Left lobe of liver (tissue), 2 donors: ENCODE data around the gene EXOC3L2. TPM values are rescaled to one million over a fixed set of nuclear protein-coding genes. Genes with fewer than 3 reads are reported as not detected.
"Not testable (repeated sequence)": the region's sequence is repeated elsewhere in the genome, so short reads cannot be mapped to it uniquely, and the experiment has no call there.

Experiments used
- ATAC-seq: fragments of 200-7000 bp; cut with Tn5 transposase; one replicate; pipeline ENCODE4 v1.9.1; 2020; ENCODE audit warnings: mild to moderate bottlenecking, moderate library complexity
- DNase-seq: peaks from one replicate; pipeline ENCODE4 v3.0.0-alpha.2; 2020; ENCODE audit warnings: low spot score
- total RNA-seq: library from RNA; stranded (reverse); gene quantifications from one replicate; pipeline ENCODE4 v1.2.1, GENCODE V29; 2021
- donor health status: DM: no; HTN: no; CAD: no; lungs with moderate emphysema.
- donor health status: DM: no; HTN: yes; CAD: no.

Gene EXOC3L2
- total RNA-seq, 1 donor from 2014 or later, result 4.3 TPM

- DNase-seq (no peak), ATAC-seq (no peak)
These were observed 13.7 kb upstream of the EXOC3L2 start for GRCh38 chr19:45258862-45259261.

- DNase-seq (no peak), ATAC-seq (no peak)
These were observed 11.6 kb upstream of the EXOC3L2 start for GRCh38 chr19:45256836-45257235.

DNA sequence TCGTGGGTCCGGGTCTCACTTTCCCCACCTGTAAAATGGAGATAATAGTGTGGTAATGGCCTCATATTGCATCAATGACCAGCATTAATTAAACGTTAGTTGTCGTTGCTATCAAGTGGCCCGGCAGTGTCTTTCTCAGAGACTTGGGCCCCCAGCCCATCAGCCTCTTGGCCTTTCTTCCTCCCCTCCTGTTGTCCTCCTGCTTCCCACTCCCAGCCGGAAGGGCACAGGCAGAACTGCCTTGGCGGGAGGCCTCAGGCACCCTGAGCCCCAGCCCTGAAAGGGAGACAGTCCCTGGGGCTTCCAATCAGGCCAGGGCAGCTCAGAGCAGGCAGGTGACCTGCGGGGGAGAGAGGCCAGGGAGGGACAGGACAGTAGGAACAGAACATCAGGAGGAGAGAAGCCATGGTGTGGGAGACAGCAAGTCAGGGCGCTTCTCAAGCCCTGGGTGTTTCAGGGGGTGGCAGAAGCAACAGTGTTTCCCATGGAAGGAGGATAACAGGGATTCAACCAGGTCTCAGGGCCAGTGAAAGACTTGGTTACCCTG lies 10.5 kb upstream of the EXOC3L2 start:
- ATAC-seq, result peak; percentile 58
- no peak for DNase-seq

- DNase-seq (no peak), ATAC-seq (no peak)
These were observed 8.9 kb upstream of the EXOC3L2 start for GRCh38 chr19:45254044-45254531.

DNA sequence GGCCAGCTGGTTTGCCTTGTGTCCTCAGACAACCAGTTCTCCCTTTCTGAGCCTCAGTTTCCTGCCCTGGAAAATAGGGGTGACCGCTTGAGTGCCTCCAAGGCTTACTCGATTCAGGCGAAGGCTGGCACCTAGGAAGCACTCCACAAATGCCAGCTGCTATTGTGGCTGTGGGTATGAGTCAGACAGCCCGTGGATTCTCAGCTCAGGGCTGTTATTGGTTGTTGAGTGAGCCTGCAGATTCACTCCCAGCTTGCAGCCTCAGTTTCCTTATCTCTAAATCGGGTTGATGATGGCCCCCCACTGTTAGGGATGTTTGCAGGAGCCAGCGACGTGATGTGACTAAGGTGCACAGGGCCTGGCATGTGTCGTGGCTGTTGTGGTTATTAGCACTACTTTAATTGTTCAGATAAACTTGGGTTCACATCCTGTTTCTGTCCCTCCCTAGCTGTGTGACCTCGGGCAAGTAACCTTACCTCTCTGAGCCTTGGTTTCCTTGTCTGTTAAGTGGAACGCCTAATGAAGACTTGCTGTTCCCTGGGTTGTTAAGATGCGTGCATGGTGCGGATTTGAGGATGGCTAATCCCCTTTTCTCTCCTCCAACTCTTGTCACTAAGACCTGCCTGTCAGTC lies 8.3 kb upstream of the EXOC3L2 start:
- DNase-seq (no peak), ATAC-seq (no peak)

DNA sequence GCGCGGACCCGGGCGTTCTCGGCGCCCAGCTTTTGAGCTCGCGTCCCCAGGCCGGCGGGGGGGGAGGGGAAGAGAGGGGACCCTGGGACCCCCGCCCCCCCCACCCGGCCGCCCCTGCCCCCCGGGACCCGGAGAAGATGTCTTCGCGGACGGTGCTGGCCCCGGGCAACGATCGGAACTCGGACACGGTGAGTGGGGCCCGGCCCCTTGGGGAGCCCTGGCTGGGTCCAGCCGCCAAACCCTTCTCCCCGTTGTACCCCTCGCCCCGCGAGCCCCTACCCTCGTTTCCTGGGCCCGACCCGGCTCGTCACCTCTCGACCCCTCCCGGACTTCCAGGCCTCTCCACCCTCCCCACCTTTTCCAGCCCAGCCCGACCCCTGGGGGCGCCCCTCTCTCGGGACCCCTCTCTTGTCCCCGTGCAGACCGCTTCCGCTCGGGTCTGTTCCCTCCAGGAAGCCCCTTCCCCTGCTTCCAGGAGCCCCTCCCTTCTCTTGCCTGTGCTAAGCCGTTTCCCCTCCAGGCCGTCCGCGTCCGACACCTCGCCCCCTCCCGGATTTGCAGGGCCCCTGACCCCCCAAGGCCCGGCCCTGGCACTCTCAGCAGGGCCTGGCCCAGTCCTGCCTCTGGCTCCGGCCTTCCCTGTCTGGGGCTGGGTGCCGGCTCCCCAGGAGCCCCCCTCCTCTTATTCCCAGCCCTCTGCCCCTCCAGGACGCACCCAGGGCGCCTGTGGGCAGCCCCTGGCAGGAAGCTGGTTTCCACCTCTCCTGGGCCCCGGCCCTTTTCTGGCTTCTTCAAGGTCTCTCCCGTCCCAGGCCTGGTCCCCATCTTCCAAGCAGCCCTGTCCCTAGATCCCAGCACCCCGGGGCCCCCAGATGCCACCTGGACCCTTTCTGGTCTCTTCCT lies 6.5 kb upstream of the EXOC3L2 start:
- no peak for DNase-seq
- peak; percentile 8 for ATAC-seq

GRCh38 chr19:45250832-45251451 lies 5.7 kb upstream of the EXOC3L2 start, which contains the start of gene MARK4:
MARK4 (plus strand) TSS chr19:45251271; CDS start chr19:45251589, 318 bp downstream.
- peak; percentile 65 for DNase-seq

DNA sequence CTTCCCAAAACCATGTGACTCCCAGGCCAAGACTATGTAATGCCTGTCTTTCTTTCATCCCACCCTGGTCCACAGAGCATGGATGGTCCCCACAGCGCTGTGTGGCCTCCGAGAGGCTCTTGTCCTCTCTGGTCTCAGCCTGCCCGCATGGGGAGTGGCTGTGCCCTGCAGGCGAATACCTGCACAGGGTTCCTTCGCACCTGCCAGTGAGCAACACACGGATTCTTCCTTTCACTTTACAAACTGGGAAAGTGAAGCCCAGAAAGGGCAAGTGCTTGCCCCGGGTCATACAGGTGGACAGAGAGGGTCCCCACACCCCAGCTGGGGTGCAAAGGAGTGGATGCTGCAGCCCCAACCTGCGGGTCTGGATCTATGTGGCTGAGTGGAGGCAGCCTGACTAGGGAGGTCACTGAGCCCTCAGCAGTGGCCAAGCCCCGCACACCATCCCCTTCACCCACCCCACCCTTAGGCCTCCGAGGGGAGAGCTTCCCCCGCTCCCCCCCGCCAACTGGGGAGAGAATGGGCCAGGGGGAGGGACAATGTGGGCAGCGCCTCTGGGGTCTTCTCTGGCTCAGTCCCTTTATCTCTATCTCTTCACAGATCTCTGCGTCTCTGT lies 5.1 kb upstream of the EXOC3L2 start:
- DNase-seq (no peak), ATAC-seq (no peak)

More at GRCh38 chr19:45250832-45251451, 5.7 kb upstream of the EXOC3L2 start, which contains the start of gene MARK4:
- ATAC-seq, result peak; percentile 74

DNA sequence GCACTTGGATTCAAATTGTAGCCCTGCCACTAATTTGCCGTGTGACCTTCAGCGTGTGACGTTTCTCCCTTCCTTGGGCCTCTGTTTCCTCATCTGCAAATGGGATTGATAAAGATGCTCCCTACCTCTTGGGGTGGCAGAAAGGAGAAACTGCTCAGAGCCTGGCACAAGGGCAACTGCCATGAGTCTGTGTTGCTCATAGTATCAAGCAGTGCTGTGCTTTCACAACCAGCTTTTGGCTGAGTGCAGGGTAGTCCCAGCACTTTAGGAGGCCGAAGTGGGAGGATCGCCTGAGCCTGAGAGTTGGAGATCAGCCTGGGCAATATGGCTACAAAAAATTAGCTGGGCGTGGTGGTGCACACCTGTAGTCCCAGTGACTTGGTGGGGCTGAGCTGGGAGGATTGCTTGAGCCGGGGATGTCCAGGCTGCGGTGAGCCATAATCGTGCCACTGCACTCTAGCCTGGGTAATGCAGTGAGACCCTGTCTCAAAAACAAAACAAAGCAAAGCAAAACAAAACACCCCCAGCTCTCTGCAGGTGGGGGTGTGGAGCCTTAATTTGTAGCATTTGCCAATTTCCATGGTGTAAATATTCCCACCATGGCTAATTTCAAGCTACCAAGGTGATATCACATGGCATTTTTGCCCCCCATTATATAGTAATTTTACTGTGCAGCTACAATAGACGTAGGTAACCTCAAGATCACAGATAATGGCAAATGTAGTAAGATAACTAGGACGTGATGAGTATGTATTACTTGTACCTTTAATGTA lies 4.2 kb upstream of the EXOC3L2 start:
- DNase-seq (no peak), ATAC-seq (no peak)

DNA sequence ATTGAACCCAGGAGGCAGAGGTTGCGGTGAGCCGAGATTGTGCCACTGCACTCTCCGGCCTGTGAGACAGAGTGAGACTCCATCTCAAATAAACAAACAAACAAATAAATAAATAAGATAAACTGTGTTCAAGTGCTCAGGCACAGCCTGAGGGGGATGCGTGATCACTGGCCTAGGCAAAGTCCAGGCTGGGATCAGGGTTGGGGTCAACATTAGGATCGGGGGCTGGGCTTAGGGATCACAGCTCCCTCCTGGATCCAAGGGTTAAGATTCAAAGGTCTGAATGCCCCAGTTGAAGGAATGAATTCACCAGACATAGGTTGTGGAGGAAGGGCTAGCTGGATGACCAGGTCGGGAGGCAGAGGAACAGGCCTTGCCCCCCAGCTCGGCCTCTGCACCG lies 1.9 kb upstream of the EXOC3L2 start:
- no peak for ATAC-seq
- no peak for DNase-seq

GRCh38 chr19:45245826-45246225 lies 619 bp upstream of the EXOC3L2 start:
- no peak for DNase-seq
- ATAC-seq, result no peak

GRCh38 chr19:45244133-45244794 lies 943 bp downstream of the EXOC3L2 start:
- ATAC-seq (no peak), DNase-seq (no peak)

GRCh38 chr19:45243144-45243732 lies 2.0 kb downstream of the EXOC3L2 start:
- DNase-seq (no peak), ATAC-seq (no peak)

DNA sequence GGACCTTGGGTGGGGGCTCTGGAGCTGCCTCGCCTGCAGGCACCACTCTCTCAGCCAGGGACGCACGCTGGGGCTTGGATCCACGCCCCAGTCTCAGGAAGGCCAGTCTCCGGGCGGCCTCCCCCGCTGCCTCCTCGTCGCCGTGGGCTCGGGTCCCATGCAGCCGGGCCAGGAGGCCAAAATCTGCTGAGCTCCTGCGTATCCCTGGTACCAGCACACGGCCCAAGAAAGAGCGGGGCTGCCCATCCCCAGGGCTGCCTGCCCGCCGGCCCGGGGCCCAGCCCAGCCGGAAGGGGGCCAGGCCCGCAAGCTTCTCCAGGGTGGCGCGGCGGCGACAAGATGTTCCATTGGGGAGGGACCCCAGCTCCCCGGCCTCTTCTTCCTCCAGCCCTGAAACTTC lies 6.7 kb downstream of the EXOC3L2 start:
- no peak for DNase-seq

GRCh38 chr19:45235485-45235884 lies 9.7 kb downstream of the EXOC3L2 start:
- ATAC-seq (peak; percentile 37), DNase-seq (no peak)

More for the DNA sequence above, 6.7 kb downstream of the EXOC3L2 start:
- ATAC-seq, result no peak

DNA sequence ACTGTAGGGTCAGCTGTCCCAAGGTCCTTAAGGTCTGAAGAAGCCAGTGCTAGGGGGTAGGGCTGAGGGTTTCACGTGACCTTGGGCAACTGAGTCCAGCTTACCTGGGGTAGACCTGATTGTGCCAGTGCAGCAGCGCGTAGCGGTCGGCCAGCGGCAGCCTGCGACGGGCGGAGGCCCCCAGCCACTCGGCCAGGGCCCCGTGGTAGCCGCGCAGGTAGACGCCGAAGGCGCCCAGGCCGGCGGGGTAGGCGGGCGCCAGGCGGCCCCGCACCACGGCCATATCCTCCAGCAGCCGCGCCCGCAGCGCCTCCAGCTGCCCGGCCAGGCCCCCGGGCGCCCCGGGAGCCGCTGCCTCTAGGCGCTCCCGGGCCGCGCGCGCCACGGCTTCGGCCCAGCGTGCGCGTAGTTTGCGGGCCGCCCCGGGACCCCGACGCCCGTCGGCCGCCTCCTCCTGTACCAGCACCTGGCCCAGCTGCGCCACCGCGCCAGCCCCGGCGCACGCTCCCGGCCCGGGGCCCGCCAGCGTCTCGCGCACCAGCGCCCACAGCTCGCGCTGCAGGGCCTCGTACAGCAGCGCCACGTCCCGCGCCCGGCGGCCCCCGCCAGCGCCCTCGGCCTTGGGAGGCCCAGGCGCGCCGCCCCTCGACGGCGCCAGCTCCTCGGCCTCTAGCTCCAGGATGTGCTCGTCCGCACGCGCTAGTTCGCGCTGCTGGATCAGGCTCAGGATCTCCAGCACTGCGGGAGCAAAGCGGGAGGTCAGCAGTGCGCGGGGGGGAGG lies 10.9 kb downstream of the EXOC3L2 start:
- ATAC-seq (no peak), DNase-seq (no peak)

DNA sequence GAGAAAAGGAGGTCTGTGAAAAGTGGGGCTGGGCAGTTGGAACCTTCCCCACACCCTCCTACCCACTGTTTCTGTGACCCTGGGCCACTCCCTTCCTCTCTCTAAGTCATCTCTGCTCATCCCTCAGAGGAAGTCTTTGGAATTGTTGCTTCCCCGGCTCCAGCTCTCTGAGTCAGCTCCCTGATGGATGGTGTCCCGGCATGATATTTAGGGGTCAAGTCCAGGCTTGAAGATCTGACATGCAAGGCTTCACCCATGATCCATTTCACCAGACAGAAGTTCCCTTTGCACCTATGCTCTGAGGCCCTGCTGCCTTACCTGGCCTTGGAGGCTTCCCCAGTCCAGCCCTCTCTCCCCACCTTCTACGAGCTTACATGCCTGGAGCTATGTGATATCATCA lies 13.3 kb downstream of the EXOC3L2 start:
- ATAC-seq (no peak), DNase-seq (no peak)

- not testable (repeated sequence) for DNase-seq, ATAC-seq
These were observed 16.2 kb downstream of the EXOC3L2 start for GRCh38 chr19:45229056-45229455.
